ENCODE measurements around the gene LIMS1. TPM values are rescaled to one million over a fixed set of nuclear protein-coding genes. Genes with fewer than 3 reads are reported as not detected.

Gene LIMS1, protein sequence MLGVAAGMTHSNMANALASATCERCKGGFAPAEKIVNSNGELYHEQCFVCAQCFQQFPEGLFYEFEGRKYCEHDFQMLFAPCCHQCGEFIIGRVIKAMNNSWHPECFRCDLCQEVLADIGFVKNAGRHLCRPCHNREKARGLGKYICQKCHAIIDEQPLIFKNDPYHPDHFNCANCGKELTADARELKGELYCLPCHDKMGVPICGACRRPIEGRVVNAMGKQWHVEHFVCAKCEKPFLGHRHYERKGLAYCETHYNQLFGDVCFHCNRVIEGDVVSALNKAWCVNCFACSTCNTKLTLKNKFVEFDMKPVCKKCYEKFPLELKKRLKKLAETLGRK
- total RNA-seq: 53.1 and 98.4 TPM in 2 replicates

DNA sequence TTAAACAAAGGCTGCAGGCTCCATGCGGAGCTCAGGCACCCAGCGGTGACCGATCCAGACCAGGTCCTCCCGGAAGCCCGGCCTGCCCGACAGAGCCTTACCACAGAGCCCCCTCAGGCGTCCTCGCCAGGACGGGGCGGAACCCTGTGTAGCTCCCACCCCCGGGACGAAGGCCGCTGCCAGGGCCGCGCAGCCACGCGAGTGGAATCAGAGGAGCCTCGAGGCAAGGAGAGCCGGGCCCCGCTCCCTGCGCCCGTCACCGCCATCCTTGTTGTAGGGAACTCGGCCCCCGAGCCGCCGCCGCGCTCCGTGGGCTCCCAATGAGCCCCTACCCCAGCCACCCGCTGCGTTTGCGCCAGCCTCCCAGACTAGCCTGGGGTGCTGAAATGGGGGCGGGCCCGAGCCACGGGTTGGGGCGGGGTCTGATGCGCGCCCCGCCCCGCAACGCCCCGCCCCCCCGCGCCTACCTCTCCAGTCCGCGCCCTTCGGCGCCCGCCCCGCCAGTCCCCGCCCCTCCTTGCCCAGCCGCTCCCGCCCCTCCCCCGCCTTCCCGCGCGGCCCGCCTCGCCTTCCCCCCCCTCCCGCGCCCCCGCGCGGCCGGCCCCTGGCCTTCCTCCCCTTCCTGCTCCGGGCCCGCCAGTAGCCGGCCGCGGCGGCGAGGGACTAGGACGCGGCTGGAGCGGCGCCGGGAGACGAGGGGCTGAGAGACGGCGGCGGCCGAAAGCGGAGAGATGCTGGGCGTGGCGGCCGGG lies at the start of gene LIMS1:
LIMS1 (plus strand) TSS at position 639 of the 752 bp plus-strand sequence; CDS start at position 732, 93 bp downstream.

DNA sequence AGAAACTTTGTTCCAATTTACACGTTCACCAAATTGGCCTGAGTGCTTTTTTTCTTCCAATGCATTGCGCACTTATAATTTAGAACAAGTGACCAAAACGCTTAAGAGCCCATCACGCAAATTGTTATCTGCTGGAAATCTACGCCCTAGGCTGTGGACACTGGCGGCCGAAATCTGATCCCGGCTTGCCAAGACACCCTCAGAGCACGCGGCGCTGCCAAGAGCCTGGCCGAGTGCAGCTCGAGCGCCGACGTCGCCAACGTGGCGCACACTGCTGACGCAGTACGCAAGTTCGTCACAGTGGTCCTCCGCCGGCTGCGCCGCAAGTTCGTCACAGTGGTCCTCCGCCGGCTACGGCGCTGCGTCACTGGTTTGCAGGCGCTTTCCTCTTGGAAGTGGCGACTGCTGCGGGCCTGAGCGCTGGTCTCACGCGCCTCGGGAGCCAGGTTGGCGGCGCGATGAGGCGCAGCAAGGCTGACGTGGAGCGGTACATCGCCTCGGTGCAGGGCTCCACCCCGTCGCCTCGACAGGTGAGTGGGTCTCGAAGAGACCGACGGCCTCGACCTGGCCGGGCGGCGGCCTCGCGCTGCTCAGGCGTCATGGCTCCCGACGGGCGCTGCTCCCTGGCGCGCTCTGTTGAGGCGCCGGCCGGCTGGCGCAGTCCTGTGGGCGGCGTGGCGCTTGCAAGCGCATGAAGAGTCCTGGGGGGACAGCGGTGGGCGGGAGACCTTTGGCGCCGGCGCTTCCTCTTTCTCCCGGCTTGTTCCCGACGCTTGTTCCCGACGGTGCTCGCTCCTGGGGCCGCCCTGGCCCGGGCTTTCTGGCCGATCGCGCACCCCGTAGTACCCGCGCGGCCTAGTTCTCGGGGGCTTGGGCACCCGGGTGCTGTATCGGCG lies 185.1 kb downstream of the LIMS1 start, which contains the start of gene RANBP2:
RANBP2 (plus strand) TSS at position 334 of the 896 bp plus-strand sequence; CDS start at position 459, 125 bp downstream.

Other genes with a start within 250 kb of the LIMS1 start
- gene SULT1C2, start 245.6 kb upstream of the LIMS1 start, total RNA-seq: under 0.01 and 1.1 TPM in 2 replicates
- 0.16 TPM in 1 of 2 replicates, not detected in the other for gene SULT1C4, start 156.5 kb upstream of the LIMS1 start, total RNA-seq
- gene GCC2, start 85.3 kb upstream of the LIMS1 start, total RNA-seq: 14.1 and 24.3 TPM in 2 replicates
- 37.6 and 53.4 TPM in 2 replicates for gene RANBP2, start 185.0 kb downstream of the LIMS1 start, total RNA-seq